DMS114 treated with DMSO at 0.1 percent for 48 hours (cell line): ENCODE data around the gene OR11G2.
"Not testable (repeated sequence)": the region's sequence is repeated elsewhere in the genome, so short reads cannot be mapped to it uniquely, and the experiment has no call there.

ENCODE experiments used
- DNase-seq: peaks from one replicate; lab custom pipeline; 2025; ENCODE audit not compliant: unreplicated experiment; lab: John Stamatoyannopoulos, UW

The OR11G2 gene

DNA sequence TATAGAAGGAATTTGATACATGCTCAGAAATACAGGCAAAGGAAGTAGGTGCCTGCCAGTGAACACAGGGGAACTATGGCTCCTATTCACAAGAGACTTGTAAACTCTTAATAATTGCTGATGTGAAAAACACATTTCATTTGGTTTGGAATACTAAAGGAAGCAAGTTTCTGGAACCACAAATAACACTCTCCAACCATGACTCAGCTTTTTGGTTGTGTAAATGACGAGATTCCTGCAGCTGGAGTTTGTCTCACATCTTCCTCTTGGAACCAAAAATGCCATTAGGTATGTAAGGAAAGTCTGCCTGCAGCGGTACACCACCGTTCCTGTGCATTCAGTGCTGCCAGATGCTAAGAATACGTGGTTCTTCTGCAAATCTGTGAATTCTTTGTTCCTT is 28.3 kb downstream of the OR11G2 start:
- no peak for DNase-seq

- DNase-seq: no peak
These were observed 32.7 kb downstream of the OR11G2 start, which contains the start of gene OR11H6 for GRCh38 chr14:20223410-20223809. TSS of gene OR11H6 (plus strand) at chr14:20223710. CDS start at chr14:20223710, 0 bp downstream.

GRCh38 chr14:20228681-20229080 is 38.0 kb downstream of the OR11G2 start, which contains the start of gene OR11H7:
TSS of gene OR11H7 (plus strand) at chr14:20228981.
- DNase-seq: no peak

GRCh38 chr14:20235415-20235814 is 44.7 kb downstream of the OR11G2 start:
- DNase-seq: not testable (repeated sequence)

GRCh38 chr14:20247646-20248246 is 57.0 kb downstream of the OR11G2 start:
- DNase-seq: no peak
